Neural progenitor cell (in vitro differentiated cells): Measurements from ENCODE around the gene ERN1. TPM values are rescaled to one million over a fixed set of nuclear protein-coding genes. Genes with fewer than 3 reads are reported as not detected.

Experiments
- DNase-seq: peaks from one replicate; pipeline ENCODE4 v3.0.0-alpha.2; 2016; ENCODE audit warnings: low spot score
- H2AFZ ChIP-seq: fragments of 200-600 bp; sonication (generic); replicated peaks from 2 replicates; pipeline ENCODE4 v1.6.1; 2016; ENCODE audit warnings: antibody characterized with exemption
- H3F3A ChIP-seq: fragments of 200-600 bp; sonication (generic); 2 replicates; pipeline ENCODE4 v1.6.1; 2016; ENCODE audit warnings: antibody characterized with exemption, low read depth
- H3K27ac ChIP-seq: fragments of 200-600 bp; sonication (generic); 2 replicates; pipeline ENCODE4 v1.5.1; 2016; ENCODE audit warnings: mild to moderate bottlenecking
- H3K27me3 ChIP-seq: fragments of 200-600 bp; sonication (generic); 2 replicates; pipeline ENCODE4 v1.6.1; 2016; ENCODE audit warnings: mild to moderate bottlenecking, moderate library complexity
- H3K36me3 ChIP-seq: fragments of 200-600 bp; sonication (generic); 2 replicates; pipeline ENCODE4 v1.5.1; 2016
- H3K4me1 ChIP-seq: fragments of 200-600 bp; sonication (generic); 2 replicates; pipeline ENCODE4 v1.6.1; 2016; ENCODE audit warnings: mixed run types
- H3K4me2 ChIP-seq: fragments of 200-600 bp; sonication (generic); 2 replicates; pipeline ENCODE4 v1.6.1; 2016
- H3K4me3 ChIP-seq: fragments of 200-600 bp; sonication (generic); 2 replicates; pipeline ENCODE4 v1.5.1; 2016
- H3K79me2 ChIP-seq: fragments of 200-600 bp; sonication (generic); 2 replicates; pipeline ENCODE4 v1.6.1; 2016; ENCODE audit warnings: low read depth
- H3K9ac ChIP-seq: fragments of 200-600 bp; sonication (generic); 2 replicates; pipeline ENCODE4 v1.6.1; 2016
- H3K9me3 ChIP-seq: fragments of 200-600 bp; sonication (generic); 2 replicates; pipeline ENCODE4 v1.5.1; 2016; ENCODE audit warnings: low read depth
- H4K20me1 ChIP-seq: fragments of 200-600 bp; sonication (generic); 2 replicates; pipeline ENCODE4 v1.6.1; 2016; ENCODE audit warnings: low read depth
- H3K27ac Mint-ChIP-seq: 3 replicates; pipeline ENCODE4 v1.8.0; 2021; ENCODE audit warnings: mixed read lengths
- H3K27me3 Mint-ChIP-seq: 2 replicates; pipeline ENCODE4 v1.8.0; 2022; ENCODE audit warnings: low read depth, mild to moderate bottlenecking, inconsistent platforms, moderate library complexity, mixed read lengths; ENCODE audit not compliant: insufficient read depth
- H3K36me3 Mint-ChIP-seq: 3 replicates; pipeline ENCODE4 v1.8.0; 2021; ENCODE audit warnings: mixed read lengths
- H3K4me1 Mint-ChIP-seq: 3 replicates; pipeline ENCODE4 v1.8.0; 2021; ENCODE audit warnings: mixed read lengths
- H3K4me3 Mint-ChIP-seq: 3 replicates; pipeline ENCODE4 v1.8.0; 2021; ENCODE audit warnings: mild to moderate bottlenecking, moderate library complexity, mixed read lengths
- H3K9me3 Mint-ChIP-seq: 3 replicates; pipeline ENCODE4 v1.8.0; 2020; ENCODE audit warnings: mixed read lengths
- EZH2 ChIP-seq: fragments of 200-600 bp; sonication (generic); IDR thresholded peaks from 2 replicates; pipeline ENCODE4 v1.6.1; 2017; ENCODE audit warnings: antibody characterized with exemption, mild to moderate bottlenecking, moderate library complexity
- EZH2phosphoT487 ChIP-seq: fragments of 200-600 bp; sonication (generic); IDR thresholded peaks from 2 replicates; pipeline ENCODE4 v1.6.1; 2017; ENCODE audit warnings: antibody characterized with exemption
- total RNA-seq: library from RNA; depleted of rRNA; stranded (reverse); fragments of >200 nt; gene quantifications from 2 replicates; pipeline ENCODE4 v1.2.3, GENCODE V29; 2015; ENCODE audit warnings: low replicate concordance
- TF ChIP-seq, protein P1 (sequence below): fragments of 200-600 bp; sonication (generic); IDR thresholded peaks from 2 replicates; pipeline ENCODE4 v1.5.1; 2017; ENCODE audit warnings: antibody characterized with exemption, mild to moderate bottlenecking

ERN1 gene
- total RNA-seq, 1 donor from 2014 or later: 2.4 TPM

DNA sequence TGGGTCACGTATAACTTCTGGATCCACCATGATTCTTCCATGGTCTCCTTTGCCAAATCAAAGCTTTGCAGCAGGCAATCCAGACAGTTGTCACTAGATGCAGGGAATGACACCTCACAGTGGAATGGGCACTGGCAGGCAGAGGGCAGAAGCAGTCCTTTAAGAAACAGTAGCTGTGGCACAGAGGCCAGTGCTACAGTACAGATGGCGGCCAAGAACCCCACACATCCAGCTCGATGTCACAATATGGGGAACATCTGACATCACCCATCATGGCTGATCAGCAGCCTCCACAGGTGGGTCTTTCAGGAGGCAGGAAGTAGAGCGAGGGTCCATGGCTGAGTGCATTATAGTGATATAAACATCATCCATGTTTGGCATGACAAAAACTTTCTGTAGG is 18.8 kb upstream of the ERN1 start:
- no peaks in the 10 kb centered on the region for H3K27me3 Mint-ChIP-seq
- Histone ChIP-seq H3K4me3 (no peak overlapping the region), H3F3A (peaks cover 37% of the 10 kb centered on the region), H3K27ac (no peak overlapping the region), H3K4me2 (no peak overlapping the region), H3K9me3 (no peaks in the 10 kb centered on the region), H3K4me1 (peaks cover 13% of the 10 kb centered on the region), H3K79me2 (peaks cover 20% of the 10 kb centered on the region), H3K27me3 (no peaks in the 10 kb centered on the region), H2AFZ (no peak overlapping the region), H3K36me3 (peaks cover 5% of the 10 kb centered on the region), H3K9ac (no peak overlapping the region), H4K20me1 (peaks cover 21% of the 10 kb centered on the region)
- no peaks in the 10 kb centered on the region for H3K9me3 Mint-ChIP-seq
- DNase-seq: no peak
- TF ChIP-seq EZH2phosphoT487: no peak
- TF ChIP-seq EZH2: no peak
- TF ChIP-seq, protein P1, sequence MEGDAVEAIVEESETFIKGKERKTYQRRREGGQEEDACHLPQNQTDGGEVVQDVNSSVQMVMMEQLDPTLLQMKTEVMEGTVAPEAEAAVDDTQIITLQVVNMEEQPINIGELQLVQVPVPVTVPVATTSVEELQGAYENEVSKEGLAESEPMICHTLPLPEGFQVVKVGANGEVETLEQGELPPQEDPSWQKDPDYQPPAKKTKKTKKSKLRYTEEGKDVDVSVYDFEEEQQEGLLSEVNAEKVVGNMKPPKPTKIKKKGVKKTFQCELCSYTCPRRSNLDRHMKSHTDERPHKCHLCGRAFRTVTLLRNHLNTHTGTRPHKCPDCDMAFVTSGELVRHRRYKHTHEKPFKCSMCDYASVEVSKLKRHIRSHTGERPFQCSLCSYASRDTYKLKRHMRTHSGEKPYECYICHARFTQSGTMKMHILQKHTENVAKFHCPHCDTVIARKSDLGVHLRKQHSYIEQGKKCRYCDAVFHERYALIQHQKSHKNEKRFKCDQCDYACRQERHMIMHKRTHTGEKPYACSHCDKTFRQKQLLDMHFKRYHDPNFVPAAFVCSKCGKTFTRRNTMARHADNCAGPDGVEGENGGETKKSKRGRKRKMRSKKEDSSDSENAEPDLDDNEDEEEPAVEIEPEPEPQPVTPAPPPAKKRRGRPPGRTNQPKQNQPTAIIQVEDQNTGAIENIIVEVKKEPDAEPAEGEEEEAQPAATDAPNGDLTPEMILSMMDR: no peak
- H3K27ac Mint-ChIP-seq: no peak overlapping the region
- H3K4me3 Mint-ChIP-seq: no peak overlapping the region
- peaks cover 25% of the 10 kb centered on the region for H3K36me3 Mint-ChIP-seq
- peaks cover 20% of the 10 kb centered on the region for H3K4me1 Mint-ChIP-seq

DNA sequence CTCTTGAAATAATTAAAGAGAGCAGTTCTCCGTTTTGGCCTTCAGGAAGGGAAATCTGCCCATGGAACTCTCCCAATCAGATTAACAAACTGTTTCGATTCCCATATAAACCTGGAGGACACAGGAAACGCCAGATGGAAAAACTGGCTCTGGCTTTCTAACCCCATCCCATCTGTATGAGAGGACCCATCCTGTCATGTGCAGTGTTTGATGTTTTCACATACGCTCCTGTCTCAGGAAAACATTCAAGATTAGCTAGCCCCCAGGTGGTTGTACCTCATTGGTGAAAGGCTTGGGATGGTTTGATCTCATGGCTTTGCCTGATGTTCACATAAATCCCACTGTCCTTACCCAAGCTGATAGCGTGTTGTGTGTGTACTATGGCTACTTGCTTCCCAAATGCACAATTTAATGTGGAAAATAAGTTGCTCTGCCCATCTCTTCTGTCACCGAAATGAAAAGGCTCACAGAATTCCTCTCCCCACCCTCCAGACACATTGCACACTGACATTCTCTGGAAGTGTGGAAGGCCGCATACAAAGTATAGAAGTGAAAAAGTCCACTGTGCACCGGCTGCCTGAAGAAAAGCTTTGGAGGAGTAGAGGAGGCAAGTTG is 18.2 kb upstream of the ERN1 start:
- no peaks in the 10 kb centered on the region for H3K9me3 ChIP-seq
- Mint-ChIP-seq H3K9me3 (no peaks in the 10 kb centered on the region), H3K36me3 (peaks cover 25% of the 10 kb centered on the region), H3K27ac (no peak overlapping the region), H3K4me1 (peaks cover 20% of the 10 kb centered on the region), H3K27me3 (no peaks in the 10 kb centered on the region), H3K4me3 (peak overlapping the region; percentile 52)
- peaks cover 5% of the 10 kb centered on the region for H3K36me3 ChIP-seq
- H3K4me2 ChIP-seq: peak overlapping the region; percentile 89
- DNase-seq: no peak
- H3K4me3 ChIP-seq: no peak overlapping the region
- no peak overlapping the region for H2AFZ ChIP-seq
- H3K27me3 ChIP-seq: no peaks in the 10 kb centered on the region
- H3F3A ChIP-seq: peaks cover 37% of the 10 kb centered on the region
- peaks cover 13% of the 10 kb centered on the region for H3K4me1 ChIP-seq
- peaks cover 20% of the 10 kb centered on the region for H3K79me2 ChIP-seq
- peaks cover 21% of the 10 kb centered on the region for H4K20me1 ChIP-seq
- H3K27ac ChIP-seq: no peak overlapping the region
- no peak overlapping the region for H3K9ac ChIP-seq
- TF ChIP-seq, protein P1: no peak
- TF ChIP-seq EZH2phosphoT487: no peak
- no peak for TF ChIP-seq EZH2

DNA sequence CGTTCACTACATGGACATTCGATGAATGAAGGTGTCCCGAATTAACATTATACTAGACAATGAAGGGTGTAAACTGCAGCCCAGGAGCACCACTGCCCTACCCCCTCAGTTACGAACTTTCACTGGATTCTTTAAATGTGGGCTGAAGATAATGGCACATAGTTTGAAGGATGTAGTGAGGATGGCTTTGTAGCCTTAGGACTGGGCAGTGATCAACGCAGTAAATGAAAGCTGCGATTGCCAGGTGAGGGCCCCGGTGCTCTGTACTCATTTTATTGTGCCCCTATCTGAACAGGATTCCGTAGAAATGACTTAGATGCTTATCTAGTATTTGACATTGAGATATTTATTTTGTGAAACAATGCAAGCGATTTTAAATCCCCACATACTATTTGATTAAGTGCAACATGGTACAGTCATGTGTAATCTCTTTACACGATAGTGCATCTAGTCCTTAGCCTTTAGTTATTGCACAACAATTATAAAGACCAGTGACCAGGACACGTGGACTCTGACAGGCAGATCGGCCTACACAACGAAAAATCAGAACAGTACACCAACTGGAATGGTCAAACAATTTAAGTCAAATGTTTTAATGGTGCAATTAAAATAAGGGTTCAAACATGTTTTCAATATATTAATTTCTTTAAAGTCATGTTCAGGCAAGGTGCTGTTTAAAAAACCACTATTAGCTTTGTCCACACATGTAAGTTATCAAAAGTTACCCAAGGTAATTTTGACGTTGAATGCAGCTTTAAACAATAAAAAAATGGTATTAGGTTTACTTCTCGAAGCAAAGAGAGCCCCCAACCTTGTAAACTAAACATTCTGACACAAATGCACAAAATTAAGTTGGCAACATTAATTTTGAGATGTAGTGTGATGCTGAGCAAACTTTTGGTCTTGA is 17.4 kb upstream of the ERN1 start:
- no peak overlapping the region for H2AFZ ChIP-seq
- no peaks in the 10 kb centered on the region for H3K27me3 ChIP-seq
- TF ChIP-seq, protein P1: no peak
- no peak for TF ChIP-seq EZH2phosphoT487
- TF ChIP-seq EZH2: no peak
- H3K9me3 ChIP-seq: no peaks in the 10 kb centered on the region
- no peaks in the 10 kb centered on the region for H3K27me3 Mint-ChIP-seq
- no peak overlapping the region for H3K27ac Mint-ChIP-seq
- H3K9me3 Mint-ChIP-seq: no peaks in the 10 kb centered on the region
- no peak overlapping the region for H3K9ac ChIP-seq
- no peak overlapping the region for H3K4me3 Mint-ChIP-seq
- peaks cover 20% of the 10 kb centered on the region for H3K4me1 Mint-ChIP-seq
- H3F3A ChIP-seq: peaks cover 37% of the 10 kb centered on the region
- peaks cover 20% of the 10 kb centered on the region for H3K79me2 ChIP-seq
- peaks cover 17% of the 10 kb centered on the region for H3K36me3 Mint-ChIP-seq
- peak overlapping the region; percentile 51 for H3K27ac ChIP-seq
- H3K4me3 ChIP-seq: peak overlapping the region; percentile 64
- peaks cover 21% of the 10 kb centered on the region for H4K20me1 ChIP-seq
- H3K36me3 ChIP-seq: peaks cover 5% of the 10 kb centered on the region
- H3K4me1 ChIP-seq: peaks cover 13% of the 10 kb centered on the region
- H3K4me2 ChIP-seq: peak overlapping the region; percentile 89
- no peak for DNase-seq
